ENCODE results near the gene ZNF780A.
"Not testable (repeated sequence)": the region's sequence is repeated elsewhere in the genome, so short reads cannot be mapped to it uniquely, and the experiment has no call there.

Gene ZNF780A

DNA sequence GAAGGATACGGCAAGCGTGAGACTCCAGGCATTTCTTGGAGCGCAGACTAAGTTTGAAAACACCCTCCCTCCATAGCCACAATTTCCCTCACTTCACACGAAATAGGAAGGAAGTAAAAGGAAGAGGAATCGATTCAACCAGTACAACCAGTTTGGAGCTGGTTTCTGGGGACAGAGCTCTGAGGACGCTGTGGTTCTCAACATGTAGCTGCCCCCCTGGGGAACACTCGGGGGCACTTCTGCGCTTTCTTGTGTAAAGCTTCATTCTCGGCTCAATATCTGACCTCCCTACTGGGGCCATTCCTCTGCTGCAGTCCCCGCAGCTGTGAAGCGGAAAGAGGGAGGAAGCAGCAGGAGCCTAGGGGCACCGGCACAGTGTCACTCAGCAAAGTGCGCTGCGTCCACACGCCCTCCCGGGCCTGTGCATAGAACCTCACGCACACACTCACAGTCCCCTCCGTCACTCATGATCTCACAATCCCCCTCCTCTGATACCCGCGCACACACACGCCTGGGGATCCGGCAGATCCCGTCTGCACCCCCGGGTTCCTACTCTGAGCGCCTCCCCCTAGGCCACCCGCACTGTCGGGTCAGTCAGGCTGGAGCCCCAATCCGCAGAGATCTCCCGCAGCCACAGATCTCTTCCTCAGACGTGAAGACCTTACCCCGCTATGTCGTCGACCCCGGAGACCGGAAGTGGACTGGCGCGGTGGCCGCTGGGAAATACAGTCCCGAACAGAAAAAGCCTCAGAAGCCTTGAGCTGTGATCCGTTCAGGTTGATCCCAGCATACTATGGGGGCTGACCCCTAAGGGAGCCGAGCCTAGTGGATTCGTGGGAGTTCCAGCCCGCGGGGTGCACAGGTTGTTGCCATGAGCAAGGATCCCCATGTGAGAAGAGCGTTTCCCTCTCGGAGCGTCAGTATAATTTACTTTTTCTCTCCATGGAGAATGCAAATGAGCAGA is at the start of gene ZNF780A:
ZNF780A (minus strand) TSS at position 703 of the 964 bp plus-strand sequence. CDS start 6,190 bp downstream, outside the sequence.
- peak; percentile 79 for DNase-seq (ENCODE audit: low read depth)

DNA sequence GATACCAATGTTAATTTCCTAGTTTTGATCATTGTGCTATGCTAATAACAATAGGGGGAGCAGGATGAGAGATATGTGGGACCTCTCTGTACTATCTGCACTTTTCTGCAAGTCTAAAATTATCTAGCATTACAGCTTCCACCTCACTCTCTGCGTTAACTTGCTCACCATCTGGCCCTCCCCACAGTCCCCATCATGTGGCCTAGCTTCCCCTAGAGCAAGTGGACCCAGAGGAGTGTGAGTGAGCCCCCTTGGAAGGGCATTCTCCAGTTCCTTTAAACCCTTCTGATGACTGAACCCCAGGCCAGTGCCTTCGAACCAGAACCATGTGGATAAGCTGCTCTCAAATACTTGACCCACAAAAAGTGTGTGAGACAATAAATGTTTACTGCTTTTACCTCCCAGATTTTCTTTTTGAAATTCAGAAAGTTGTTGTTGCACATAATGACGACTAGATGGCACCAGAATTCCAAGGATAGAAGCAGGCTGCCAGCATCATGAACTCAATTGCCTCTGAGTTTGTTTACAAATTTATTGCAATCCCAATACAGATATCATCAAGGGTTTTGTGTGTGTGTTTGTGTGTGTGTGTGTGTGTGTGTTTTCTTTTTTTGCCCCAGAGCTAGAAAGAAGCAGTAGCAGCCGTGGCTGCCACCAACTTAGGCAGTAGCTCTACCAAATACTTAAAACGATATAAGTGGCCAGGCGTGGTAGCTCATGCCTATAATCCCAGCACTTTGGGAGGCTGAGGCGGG is 49.0 kb upstream of the ZNF780A start:
- no peak for DNase-seq (ENCODE audit: low read depth)

DNA sequence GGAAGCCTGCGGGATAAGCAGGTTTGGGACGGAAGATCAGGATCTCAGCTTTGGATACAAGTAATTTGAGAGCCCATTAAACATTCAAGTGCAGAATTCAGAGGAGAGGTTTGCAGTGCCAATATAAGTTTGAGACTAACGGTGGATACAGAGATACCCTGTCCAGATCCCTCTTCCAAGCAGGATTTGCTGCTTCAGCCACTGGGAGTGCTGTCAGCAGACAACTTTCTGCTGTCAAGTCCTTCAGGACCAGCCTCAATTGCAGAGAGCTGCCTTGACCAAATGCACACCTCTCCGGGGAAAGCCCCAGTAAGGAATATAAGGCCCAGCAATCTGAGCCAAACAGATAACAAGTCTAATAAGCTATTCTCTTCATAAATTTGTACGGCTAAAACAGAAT is 46.1 kb upstream of the ZNF780A start:
- DNase-seq (ENCODE audit: low read depth): no peak

DNA sequence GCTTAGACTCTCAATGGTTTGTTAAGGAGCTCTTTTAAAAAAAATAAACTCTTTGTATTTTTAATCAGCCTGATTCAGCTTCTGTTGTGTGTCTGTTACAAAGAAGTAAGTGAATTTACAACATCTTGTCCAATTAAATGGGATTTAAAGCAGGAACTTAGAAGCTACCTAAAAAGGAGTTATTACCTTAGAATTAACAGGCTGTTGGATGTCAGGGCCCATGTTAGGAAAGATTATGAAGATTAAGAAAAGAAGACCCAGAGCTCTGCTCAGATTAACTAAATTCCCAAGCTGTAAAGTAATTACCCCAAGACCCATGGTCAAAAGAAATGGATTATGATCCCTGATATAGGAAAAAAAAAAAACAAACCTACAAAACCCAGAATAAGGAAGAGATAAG is 44.1 kb upstream of the ZNF780A start:
- no peak for DNase-seq (ENCODE audit: low read depth)

DNA sequence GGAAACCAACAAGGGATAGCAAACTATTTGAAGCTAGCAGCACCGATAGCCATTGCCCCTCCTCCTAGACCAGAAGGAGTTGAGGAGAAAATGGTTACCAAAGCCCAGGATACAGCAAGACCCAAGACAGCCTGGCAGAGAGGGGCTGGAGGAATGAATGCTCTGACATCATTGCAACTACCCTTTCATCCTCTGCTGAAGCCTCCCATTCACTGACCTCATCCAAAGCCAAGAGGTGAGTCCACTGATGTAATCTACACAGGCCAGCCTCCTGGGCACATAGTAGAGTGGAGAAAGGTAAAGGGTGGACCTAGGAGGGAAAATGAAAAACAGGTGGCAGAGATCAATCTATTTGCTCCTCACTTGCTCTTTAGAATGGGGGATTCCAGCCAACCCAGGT is 42.7 kb upstream of the ZNF780A start:
- no peak for DNase-seq (ENCODE audit: low read depth)

DNA sequence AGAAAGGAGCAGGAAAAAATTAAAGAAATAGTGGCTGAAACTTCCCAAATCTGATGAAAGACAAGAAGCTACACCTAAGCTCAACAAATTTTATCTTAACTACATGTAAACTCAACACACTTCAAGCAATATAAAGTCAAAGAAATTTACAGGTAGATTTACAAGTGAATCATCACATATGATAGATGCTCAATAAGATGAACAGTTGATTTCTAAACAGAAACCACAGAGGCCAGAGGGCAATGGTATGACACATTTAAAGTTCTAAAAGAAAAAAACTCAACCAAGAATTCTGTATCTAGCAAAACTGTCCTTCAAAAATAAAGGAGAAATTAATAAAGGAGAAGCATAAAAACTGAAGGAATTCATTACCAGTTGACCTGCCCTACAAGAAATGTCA is 39.3 kb upstream of the ZNF780A start:
- no peak for DNase-seq (ENCODE audit: low read depth)

DNA sequence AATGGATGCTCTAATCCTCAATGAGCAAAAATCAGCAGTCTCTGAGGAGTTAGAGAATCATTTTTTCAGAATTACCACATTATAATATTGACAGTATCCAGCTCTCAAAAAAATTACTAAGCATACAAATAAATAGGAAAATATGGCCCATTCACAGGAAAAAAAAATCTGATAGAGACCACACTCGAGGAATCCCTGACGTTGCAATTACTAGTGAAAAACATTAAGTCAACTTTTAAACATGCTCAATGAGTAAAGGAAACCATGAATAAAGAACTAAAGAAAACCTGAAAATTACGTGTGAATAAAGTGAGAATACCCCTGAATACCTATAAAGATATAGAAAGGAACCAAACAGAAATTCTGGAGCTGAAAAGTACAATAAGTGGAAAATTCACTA is 38.7 kb upstream of the ZNF780A start:
- DNase-seq (ENCODE audit: low read depth): no peak

DNA sequence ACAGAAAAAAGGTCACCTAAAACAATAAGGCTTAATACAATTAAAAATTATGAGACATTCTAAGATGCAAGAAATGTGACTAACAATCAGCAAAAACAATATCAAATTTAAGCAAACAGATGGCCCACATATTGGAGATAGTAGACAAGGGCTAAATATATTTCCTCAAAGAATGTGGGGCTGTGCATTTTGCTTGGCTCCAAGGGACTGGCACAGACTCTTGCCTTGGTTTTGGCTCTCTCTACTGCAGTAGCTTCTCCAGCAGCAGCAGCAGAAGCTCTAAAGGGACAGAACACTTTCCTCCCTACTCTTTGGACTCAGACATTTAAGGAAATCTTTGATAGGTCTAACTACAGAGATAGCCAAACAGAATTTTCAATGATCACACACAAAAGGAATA is 38.2 kb upstream of the ZNF780A start:
- no peak for DNase-seq (ENCODE audit: low read depth)

DNA sequence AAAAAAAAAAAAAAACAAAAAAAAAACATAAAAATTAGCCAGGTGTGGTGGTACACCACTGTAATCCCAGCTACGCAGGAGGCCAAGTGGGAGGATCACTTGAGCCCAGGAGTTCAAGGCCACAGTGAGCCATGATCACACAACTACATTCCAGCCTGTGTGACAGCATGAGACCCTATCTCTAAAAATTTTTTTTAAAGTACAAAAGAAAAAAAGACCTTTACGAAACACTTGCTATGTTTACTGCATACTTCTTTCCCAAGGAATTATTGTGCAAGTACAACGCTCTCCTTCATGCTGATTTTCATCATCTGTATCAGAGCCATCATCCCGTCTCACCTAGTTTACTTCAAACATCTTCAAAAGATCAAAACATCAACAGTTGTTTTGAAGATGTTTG is 28.6 kb upstream of the ZNF780A start:
- no peak for DNase-seq (ENCODE audit: low read depth)

DNA sequence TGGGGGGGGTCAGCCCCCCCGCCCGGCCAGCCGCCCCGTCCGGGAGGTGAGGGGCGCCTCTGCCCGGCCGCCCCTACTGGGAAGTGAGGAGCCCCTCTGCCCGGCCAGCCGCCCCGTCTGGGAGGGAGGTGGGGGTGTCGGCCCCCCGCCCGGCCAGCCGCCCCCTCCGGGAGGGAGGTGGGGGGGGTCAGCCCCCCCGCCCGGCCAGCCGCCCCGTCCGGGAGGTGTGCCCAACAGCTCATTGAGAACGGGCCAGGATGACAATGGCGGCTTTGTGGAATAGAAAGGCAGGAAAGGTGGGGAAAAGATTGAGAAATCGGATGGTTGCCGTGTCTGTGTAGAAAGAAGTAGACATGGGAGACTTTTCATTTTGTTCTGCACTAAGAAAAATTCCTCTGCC is 27.9 kb upstream of the ZNF780A start:
- DNase-seq (ENCODE audit: low read depth): not testable (repeated sequence)

DNA sequence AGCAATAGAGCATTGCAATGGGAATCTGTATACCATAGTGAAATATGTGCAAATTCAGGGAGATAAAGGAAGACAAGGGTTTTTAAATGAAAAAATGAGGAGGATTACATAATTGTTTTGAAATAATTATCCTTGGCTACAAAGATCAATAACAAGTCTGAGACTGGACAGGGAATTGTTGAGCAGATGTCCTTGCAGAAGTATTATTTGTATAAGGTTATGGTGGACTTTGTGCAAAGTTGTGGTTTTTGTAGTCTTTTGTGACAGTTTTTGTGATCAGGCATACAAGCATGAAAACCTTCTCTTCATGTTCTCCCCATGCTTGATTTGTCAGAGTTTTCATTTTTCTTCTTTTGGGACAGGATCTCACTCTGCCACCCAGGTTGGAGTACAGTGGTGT is 25.3 kb upstream of the ZNF780A start:
- DNase-seq (ENCODE audit: low read depth): no peak

DNA sequence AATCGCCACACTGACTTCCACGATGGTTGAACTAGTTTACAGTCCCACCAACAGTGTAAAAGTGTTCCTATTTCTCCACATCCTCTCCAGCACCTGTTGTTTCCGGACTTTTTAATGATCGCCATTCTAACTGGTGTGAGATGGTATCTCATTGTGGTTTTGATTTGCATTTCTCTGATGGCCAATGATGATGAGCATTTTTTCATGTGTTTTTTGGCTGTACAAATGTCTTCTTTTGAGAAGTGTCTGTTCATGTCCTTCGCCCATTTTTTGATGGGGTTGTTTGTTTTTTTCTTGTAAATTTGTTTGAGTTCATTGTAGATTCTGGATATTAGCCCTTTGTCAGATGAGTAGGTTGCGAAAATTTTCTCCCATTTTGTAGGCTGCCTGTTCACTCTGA is 23.4 kb upstream of the ZNF780A start:
- not testable (repeated sequence) for DNase-seq (ENCODE audit: low read depth)

DNA sequence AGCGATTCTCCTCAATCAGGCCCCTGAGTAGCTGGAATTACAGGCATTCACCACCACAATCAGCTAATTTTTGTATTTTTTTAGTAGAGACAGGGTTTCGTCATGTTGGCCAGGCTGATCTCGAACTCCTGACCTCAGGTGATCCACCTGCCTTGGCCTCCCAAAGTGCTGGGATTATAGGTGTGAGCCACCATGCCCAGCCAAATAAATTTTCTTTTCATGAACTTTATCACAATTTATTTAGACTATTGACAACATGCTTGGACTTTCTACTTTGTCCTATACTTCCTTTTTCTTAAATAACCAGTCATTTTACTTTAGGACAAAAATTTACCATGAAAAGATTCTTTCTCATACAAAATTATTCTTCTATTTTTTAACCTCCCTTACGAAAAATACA is 21.5 kb upstream of the ZNF780A start:
- DNase-seq (ENCODE audit: low read depth): not testable (repeated sequence)

DNA sequence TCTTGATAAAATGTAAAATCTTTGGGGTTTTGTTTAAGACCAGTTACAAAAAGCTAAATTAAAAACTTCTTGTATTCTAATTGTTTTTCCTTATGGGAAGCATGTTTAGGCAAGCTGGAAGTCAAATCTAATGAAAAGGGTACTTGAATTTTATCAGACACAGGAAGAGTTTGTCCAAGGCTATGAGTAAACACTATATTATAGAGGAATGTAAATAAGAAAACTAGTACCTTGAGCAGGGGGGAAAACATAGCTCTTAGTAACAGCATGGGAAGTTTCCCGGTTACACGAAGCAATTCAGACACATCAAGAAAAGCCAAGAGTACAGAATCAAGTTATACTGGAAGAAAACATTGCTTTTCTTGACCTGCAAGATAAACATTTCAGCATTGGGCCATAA is 19.8 kb upstream of the ZNF780A start:
- no peak for DNase-seq (ENCODE audit: low read depth)

DNA sequence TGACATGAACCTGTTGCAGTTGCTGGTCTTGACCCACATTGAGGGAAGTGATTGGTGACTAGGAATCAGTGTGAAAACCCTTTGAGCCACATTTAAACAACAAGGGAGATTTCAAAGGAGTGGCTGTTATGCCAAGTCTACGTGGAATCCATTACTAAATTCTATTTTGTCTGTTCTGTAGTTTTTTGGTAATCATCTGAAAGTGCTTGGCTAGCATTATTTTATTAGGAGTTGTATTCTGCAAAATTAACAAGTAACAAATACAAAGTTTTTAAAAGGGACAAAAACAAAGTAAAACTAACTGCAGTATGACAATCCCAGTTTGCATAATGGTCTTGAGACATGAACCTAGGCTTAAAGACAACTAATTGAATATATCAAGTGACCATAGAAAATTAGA is 14.0 kb upstream of the ZNF780A start:
- DNase-seq (ENCODE audit: low read depth): no peak

DNA sequence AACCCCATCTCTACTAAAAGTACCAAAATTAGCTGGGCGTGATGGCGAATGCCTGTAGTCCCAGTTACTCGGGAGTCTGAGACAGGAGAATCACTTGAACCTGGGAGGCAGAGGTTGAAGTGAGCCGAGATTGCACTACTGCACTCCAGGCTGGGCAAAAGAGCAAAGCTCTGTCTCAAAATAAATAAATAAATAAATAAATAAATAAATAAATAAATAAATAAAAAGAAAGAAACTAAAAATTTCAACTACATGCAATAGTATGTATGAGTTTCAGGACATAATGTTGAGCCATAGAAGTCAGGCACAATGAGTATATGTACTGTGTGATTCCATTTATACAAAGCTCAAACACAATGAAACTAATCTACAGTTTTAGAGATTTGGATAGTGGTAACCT is 12.9 kb upstream of the ZNF780A start:
- DNase-seq (ENCODE audit: low read depth): no peak

DNA sequence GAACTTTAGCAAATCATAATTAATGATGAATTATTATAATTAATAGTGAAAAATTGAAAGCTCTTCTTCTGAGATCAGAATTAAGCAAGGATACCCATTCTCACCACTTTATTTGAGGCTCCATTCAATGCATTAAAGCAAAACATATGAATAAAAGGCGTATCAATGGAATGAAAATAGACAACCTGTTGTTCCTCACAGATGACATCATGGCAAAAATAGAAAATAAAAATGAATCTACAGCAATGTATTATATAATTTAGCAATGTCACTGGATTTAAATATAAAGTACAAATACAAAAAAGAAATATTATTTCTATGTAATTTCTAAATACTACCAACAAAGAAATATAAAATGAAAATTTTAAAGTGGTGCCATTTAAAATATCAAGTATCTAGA is 11.1 kb upstream of the ZNF780A start:
- DNase-seq (ENCODE audit: low read depth): no peak

DNA sequence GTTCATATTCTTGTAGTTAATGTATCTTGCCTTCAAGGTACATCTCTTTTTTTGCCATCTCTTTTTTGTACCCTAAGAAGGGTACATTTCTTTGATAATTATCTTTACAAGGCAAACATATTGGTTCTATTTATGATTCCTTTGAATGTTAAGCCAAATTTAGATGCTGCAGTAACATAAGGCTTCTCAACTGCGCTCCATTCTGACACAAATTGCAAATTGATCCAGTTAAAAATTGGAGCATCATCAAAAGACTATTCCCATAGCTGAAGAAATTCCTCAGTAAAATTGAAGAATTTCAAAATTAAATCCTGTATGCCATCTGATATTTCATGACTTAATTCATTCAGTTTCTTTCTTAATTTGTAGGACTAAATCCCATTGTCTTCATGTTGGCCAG is 2.7 kb upstream of the ZNF780A start:
- DNase-seq (ENCODE audit: low read depth): no peak

DNA sequence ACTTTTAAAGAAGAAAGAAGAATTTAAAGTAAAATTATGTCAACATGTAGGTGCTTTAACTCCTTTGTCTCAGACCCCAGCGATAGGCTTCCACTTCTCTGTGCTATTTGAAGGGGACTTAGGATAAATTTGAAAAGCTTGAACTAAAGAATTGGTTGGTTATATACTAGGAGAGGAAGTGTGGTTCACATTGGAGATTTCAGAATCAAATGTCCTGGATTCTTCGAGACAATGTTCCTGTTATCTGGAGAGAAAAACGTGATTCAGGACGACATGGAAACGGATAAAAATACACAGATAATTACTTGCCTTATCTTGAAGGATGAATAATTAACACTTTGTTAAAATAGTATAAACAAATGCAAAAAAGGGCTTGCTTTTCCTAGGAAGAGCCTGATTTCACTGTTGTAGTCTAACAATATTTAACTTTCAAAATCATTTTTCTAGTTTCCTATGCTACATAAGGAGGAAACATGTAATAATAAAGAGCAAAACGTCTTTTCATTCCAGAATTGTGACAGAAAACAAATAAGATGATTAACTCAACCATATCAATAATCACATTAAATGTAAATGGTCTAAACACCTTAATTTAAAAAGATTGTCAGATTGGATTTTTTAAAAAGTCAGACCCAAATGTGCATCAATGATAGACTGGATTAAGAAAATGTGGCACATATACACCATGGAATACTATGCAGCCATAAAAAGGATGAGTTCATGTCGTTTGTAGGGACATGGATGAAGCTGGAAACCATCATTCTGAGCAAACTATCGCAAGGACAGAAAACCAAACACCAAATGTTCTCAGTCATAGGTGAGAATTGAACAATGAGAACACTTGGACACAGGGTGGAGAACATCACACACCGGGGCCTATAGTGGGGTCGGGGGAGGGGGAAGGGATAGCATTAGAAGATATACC is 724 bp upstream of the ZNF780A start:
- no peak for DNase-seq (ENCODE audit: low read depth)

DNA sequence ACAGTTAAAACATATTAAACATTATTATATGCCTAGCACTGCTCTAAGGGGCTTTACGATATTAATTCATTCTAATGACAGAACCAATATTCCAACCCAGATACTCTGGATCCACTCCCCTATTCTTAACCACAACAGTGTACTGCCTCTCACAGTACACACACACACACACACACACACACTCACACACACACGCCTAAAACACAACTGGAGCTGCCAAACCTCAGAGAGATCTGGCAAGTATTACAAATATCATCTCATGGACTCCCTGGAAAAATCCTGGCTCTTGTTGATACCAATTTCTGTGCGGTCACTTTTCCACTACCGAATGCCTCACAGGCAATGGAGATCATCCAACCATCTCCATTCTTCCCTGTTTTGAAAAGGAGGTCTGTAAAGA is 1.3 kb downstream of the ZNF780A start:
- DNase-seq (ENCODE audit: low read depth): no peak

DNA sequence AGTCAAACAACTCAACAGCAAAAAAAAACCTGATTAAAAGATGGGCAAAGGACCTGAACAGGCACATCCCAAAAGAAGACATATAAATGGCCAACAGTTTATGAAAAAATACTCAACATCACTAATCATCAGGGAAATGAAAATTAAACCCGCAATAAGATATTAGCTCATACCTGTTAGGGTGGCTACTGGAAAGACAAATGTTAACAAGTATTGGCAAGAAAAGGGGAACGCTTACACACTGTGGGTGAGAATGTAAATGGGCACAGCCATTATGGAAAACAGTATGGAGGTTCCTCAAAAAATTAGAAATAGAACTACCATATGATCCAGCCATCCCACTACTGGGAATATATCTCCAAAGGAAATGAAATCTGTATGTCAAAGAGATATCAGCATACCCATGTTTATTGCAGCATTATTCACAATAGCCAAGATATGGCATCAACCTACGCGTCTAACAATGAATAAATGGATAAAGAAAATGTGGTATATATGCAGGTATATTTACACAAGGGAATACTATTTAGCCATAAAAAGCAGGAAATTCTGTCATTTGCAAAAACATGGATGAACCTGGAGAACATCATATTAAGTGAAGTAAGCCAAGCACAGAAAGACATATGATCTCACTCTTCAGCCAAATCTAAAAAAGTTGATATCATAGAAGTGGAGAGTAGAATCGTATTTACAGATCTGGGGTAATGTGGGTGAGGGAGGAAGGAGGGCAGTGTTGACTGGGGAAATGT is 2.3 kb downstream of the ZNF780A start:
- DNase-seq (ENCODE audit: low read depth): no peak

Measured in CMK (cell line).